GM18508 (cell line): ENCODE data around the gene COX19.

Source experiments
- ATAC-seq: cut with Tn5 transposase; IDR thresholded peaks from one replicate; pipeline ENCODE4 v1.9.1; 2021; ENCODE audit warnings: moderate number of reproducible peaks; ENCODE audit not compliant: insufficient read depth, unreplicated experiment

Gene COX19

GRCh38 chr7:992709-993607, 17.6 kb upstream of the COX19 start:
- ATAC-seq = no peak

DNA sequence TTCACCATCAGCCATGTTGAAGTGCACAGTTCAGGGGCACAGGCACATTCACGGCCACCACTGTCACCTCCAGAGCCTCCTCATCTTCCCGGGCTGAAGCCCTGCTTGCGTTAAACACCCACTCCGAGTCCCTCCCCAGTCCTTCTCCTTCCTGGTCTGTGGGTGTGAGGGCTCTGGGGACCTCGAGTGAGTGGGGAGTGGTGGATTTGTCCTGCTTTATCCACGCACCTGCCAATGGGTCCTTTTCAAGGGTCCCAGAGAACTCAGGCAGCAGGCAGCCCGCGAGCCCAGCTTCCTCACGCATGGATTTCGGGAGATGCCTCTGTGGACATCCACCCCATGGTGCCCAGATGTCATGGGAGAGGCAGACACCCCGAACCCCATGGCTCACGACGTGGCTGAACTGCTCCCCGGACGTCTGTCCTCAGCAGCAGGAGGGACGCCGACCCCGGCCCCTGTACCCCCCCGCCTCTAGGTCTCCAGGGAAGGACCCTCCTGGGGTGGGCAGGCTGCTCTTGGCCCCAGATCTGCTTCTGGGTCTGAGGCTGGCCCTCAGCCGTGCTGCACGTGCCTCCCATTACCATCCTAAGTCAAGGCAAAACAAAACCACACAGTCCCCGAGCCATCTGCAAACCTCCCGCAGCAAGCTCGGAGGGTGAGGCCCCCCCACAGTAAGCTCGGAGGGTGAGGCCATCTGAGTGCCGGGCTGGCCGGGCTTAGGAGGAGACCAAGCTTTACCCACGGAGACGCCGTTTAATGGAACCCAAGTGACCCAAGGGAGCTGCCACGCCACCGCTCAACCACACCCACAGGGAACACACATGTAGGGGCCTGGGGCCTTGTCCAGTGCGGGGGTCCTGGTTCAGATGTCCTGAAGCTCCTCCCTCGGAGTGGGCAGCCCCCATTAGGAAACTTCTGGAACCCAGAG, 16.6 kb upstream of the COX19 start:
- ATAC-seq = no peak

- ATAC-seq = no peak
Observed at GRCh38 chr7:990933-991728, 15.8 kb upstream of the COX19 start.

DNA sequence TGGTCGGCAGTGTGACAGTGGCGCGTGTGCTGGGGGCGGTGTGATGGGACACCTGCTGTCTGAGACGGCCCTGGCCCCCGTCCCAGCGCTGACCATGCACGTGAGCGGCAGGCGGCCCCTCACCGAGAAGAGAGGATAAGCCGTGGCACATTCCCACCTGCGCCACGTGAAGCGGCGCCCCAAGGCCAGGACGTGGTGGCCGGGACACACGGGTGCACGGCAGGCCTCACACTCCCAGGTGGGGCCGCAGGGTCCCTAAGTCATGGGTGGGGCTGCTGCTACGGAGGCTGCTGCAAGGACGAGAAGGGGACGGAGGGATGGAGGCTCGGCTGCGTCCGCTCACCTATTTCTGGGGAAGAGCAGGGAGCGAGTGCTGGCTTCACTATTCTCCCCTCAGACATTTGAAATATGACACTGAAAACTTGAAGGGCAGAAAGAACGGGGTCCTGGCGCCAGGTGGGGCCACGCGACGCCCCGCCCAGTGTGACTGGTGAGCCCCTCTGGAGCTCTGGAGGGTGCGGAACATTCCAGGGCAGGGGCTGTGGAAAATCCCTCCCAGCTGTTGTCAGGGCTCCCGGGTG, 15.1 kb upstream of the COX19 start:
- ATAC-seq = no peak

GRCh38 chr7:988963-989529, 13.7 kb upstream of the COX19 start:
- no peak for ATAC-seq

GRCh38 chr7:988426-988911, 13.1 kb upstream of the COX19 start:
- ATAC-seq = no peak

- no peak for ATAC-seq
Observed at GRCh38 chr7:987909-988308, 12.6 kb upstream of the COX19 start.

DNA sequence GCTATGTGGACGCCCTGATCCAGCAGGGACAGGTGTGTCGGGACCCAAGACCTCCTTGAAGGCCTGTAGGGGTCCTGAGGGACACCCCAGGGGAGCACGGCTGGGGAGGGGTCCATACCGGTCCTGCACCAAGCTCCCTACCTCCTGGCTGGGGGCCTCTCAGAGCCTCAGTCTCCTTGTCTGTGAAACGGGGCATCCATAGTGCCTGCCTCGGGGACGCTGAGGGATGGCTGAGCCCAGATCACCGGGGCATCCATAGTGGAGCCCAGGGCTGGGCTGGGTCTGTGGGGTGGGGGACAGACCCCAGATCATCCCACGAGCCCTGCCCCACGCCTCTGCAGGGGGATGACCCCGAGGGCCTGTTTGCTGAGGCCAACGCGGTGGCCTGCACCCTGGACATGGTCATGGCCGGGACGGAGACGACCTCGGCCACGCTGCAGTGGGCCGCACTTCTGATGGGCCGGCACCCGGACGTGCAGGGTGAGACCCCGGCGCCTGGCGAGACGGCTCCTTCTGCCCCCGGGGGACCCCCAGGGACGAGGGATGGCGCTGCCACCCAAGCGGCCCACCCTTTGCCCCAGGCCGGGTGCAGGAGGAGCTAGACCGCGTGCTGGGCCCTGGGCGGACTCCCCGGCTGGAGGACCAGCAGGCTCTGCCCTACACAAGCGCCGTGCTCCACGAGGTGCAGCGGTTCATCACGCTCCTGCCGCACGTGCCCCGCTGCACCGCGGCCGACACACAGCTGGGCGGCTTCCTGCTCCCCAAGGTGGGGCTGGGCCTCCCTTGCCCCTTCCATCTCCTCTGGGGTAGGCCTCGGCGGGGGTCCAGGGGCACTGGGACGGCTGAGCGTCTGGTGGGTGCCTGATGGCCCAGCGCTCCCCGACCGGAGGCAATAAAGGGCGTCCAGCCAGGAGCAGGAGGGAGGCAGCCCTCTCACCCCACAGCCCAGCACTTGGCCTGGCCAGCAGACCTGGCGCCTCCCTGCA, 11.7 kb upstream of the COX19 start:
- ATAC-seq = no peak

DNA sequence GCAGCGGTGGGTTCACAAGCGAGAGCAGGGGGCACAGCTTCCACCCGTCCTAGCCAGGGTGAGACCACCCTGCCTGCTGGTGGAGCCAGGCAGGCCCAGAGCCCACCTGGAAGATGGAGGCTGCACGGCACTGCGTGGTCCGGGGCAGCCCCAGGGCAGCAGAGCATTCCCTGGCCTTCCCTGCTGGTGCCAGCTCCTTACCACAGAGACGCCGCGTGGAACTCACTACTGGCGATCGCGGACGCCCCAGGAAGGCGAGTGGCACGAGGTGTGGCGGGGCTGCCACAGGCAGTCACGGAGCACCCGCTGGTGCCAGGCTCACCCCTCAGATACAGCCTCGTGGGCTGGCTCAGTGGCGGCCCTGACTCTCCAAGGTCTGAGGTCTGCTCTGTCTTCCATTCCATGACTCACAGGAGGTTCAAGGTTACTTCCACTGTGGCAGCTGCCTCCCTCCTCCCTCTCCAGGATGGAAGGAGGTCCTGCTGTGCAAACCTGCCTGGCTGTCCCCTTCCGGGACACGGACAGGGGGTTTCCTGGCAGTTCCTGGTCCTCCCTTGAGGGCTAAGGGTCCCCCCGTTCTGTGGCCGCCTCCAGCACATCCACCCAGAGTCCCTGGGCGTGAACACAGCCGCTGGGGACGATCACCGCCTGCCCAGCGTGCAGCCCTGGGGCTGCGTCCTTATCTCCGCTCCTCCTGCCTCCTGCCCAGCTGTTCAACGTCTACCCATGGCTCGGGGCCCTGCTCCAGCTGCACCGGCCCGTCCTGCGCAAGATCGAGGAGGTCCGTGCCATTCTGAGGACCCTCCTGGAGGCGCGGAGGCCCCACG, 10.8 kb upstream of the COX19 start:
- ATAC-seq = no peak

GRCh38 chr7:985127-985416, 9.7 kb upstream of the COX19 start:
- no peak for ATAC-seq

- no peak for ATAC-seq
Observed at GRCh38 chr7:984361-985126, 9.2 kb upstream of the COX19 start.

- ATAC-seq = no peak
Observed at GRCh38 chr7:983616-984071, 8.3 kb upstream of the COX19 start.

DNA sequence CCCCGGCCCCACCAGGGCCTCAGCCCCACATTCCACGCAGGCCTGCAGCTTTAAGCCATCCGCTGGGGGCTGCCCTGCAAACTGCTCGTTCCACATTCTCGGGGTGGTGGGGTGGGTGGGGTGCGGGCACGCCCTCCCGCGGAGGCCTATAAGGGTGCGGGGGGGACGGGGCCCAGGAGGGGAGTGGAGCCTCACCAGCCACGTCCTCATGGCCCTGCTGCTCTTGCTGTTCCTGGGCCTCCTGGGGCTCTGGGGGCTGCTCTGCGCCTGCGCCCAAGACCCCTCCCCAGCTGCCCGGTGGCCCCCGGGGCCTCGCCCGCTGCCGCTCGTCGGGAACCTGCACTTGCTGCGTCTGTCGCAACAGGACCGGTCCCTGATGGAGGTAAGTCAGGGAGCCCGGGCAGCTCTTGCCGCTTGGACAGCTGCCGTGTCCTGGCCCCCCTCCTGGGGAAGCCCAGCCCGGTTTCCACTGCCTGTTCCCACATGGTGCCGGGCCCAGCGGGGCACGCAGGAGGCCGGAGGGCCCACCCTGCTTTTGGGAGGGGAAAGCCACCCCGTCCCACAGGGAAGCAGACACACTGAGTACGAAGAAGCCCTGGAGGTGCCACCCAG, 7.8 kb upstream of the COX19 start, which contains the start of gene CYP2W1:
TSS of gene CYP2W1 (plus strand) at position 178 of the 612 bp plus-strand sequence. CDS start at position 209, 31 bp downstream.
- no peak for ATAC-seq

DNA sequence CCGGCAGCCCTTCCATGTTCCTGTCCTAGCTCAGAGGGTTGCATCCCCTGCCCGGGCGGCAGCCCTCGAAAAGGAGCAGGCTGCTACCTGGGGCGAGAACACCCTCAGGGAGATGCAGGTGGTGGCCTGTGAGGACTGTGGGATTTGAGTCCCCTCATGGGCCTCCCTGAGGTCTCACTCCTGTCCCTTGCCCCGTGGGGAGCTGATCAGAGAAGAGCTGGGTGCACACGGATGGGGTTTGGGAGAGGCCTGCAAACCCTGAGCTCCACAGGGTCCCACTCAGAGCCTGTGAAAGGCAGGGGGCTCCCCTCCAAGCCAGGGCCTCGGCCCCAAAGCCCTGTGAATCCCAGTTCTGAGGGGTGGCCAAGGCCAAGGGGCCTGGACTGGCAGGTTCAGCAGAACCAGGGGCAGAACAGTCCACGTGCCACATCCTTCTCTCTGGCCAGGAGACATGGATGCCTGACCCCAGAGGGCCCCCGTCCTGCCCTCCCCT, 7.2 kb upstream of the COX19 start:
- ATAC-seq = no peak

GRCh38 chr7:981793-982510, 6.6 kb upstream of the COX19 start:
- ATAC-seq = no peak
